Skeletal muscle satellite cell (primary cell): Measurements from ENCODE around the gene CCNDBP1. TPM values are rescaled to one million over a fixed set of nuclear protein-coding genes. Genes with fewer than 3 reads are reported as not detected.
"Not testable (repeated sequence)": the region's sequence is repeated elsewhere in the genome, so short reads cannot be mapped to it uniquely, and the experiment has no call there.

Experiments used
- H3K27me3 ChIP-seq: 2 replicates; pipeline ENCODE4 v1.7.0; 2013; ENCODE audit warnings: low read length; ENCODE audit not compliant: control insufficient read depth, insufficient read depth
- H3K36me3 ChIP-seq: 2 replicates; pipeline ENCODE4 v1.7.0; 2013; ENCODE audit warnings: mild to moderate bottlenecking, control low read depth, low read length; ENCODE audit not compliant: insufficient read depth
- H3K4me1 ChIP-seq: 2 replicates; pipeline ENCODE4 v1.7.0; 2013; ENCODE audit warnings: low read length; ENCODE audit not compliant: control insufficient read depth, insufficient read depth
- H3K4me2 ChIP-seq: 2 replicates; pipeline ENCODE4 v1.7.0; 2013; ENCODE audit warnings: mild to moderate bottlenecking, low read length
- H3K4me3 ChIP-seq: 2 replicates; pipeline ENCODE4 v1.7.0; 2013; ENCODE audit warnings: low read length
- H3K9ac ChIP-seq: 2 replicates; pipeline ENCODE4 v1.7.0; 2013; ENCODE audit warnings: mild to moderate bottlenecking, low read depth, low read length, moderate library complexity
- H3K9me3 ChIP-seq: replicated peaks from 2 replicates; pipeline ENCODE4 v1.7.0; 2013; ENCODE audit warnings: mild to moderate bottlenecking, control low read depth, low read length
- total RNA-seq: library from RNA; depleted of rRNA; stranded (reverse); fragments of >200 nt; gene quantifications from 2 replicates; pipeline ENCODE4 v1.2.3, GENCODE V29; 2012; rRNA removed

Gene CCNDBP1, protein sequence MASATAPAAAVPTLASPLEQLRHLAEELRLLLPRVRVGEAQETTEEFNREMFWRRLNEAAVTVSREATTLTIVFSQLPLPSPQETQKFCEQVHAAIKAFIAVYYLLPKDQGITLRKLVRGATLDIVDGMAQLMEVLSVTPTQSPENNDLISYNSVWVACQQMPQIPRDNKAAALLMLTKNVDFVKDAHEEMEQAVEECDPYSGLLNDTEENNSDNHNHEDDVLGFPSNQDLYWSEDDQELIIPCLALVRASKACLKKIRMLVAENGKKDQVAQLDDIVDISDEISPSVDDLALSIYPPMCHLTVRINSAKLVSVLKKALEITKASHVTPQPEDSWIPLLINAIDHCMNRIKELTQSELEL
- 55.3 and 56.0 TPM in 2 replicates for total RNA-seq

DNA sequence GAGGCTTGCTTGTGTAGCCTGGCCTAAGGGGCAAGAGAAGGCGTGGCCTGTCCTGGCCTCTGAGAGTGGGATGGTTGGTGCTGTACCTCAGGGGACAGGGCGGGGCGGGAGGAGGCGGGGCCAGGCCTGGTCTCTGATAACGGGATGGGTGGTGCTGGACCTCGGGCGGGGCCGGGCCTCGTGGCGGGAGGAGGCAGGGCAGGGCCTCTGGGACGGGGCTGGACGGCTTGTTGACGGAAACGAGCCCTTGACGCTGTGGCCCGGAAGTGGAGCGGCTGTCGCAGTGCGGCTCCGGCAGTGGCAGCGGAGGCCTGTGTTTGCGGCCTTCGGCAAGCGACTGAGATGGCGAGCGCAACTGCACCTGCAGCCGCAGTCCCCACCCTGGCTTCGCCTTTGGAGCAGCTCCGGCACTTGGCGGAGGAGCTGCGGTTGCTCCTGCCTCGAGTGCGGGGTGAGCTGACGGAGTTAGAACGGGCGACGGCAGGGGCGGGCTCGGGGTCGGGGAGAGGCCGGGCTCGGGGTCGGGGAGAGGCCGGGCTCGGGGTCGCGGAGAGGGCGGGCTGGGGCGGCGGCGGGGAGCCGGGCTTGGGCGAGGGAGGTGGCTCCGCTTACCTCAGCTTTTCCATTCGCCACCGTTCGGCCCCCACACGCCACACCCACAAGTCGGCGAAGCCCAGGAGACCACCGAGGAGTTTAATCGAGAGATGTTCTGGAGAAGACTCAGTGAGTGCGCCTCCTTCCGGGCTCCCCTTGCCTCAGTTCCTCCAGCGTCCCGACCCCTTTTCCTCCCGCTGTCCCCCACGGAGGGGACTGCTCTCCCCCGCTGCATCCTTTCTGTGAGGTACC is at the start of gene CCNDBP1:
Gene CCNDBP1, plus strand, starts transcription at position 247 of the 846 bp plus-strand sequence. Its CDS starts 96 bp downstream, at position 343.
- H3K27me3 ChIP-seq = no peaks in the 10 kb centered on the region
- no peaks in the 10 kb centered on the region for H3K4me1 ChIP-seq
- H3K36me3 ChIP-seq = peaks cover 13% of the 10 kb centered on the region
- H3K9me3 ChIP-seq = no peaks in the 10 kb centered on the region
- H3K4me2 ChIP-seq = peak within 1 kb of the TSS; percentile 86
- peak within 1 kb of the TSS; percentile 85 for H3K9ac ChIP-seq
- H3K4me3 ChIP-seq = peak within 1 kb of the TSS; percentile 72

DNA sequence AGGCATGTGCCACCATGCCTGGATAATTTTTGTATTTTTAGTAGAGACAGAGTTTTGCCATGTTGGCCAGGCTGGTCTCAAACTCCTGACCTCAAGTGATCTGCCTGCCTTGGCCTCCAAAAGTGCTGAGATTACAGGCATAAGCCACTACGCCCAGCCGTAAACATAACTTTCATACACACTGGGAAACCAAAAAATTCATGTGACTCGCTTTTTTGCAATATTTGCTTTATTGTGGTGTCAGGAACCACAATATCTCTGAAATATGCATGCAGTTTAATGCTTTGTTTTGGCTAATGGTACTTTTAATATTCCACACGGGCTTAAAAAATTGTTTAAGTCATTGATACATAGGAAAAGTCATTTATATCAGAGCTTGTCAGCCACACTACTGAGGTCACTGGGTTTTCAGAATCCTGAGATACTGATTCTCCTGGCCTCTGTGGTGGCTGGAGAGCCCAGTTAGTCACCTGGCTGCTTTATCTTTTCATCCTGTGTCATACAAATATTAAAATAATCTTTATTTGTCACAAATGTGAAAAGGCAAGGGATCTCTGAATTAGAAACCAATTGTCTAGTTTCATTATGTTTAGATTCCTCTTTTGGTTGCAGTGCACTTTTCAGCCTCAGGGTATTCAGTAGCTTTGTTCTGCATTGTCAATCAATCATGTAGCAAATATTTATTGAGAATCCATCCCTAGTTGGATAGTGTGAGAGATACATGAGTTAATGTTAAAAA is 41.8 kb upstream of the CCNDBP1 start:
- Histone ChIP-seq H3K36me3 (peaks cover 16% of the 10 kb centered on the region), H3K4me1 (no peaks in the 10 kb centered on the region), H3K9me3 (no peaks in the 10 kb centered on the region), H3K4me2 (no peak overlapping the region), H3K27me3 (no peaks in the 10 kb centered on the region), H3K9ac (no peak overlapping the region), H3K4me3 (no peak overlapping the region)

DNA sequence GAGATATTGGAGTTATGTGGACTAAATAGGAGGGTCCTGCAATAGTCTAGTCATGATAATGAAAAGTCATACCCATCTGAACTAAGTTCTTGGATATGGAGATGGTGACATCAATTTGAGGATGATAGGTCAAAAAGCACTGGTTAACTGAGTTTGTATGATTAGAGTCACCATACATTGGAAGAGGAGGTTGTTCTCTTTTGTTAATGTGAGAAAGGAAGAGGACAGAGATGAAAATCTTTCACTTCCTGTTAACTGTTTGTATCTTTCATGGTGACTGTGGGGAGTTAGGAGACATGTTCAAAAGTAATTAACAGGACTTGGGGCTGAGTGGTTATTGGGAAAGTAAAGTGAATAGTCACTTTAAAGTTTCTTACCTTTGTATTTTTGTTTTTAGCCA is 40.7 kb upstream of the CCNDBP1 start:
- Histone ChIP-seq H3K4me3 (no peak overlapping the region), H3K4me1 (no peaks in the 10 kb centered on the region), H3K4me2 (no peak overlapping the region), H3K9ac (no peak overlapping the region), H3K9me3 (no peaks in the 10 kb centered on the region), H3K27me3 (no peaks in the 10 kb centered on the region), H3K36me3 (peaks cover 16% of the 10 kb centered on the region)

DNA sequence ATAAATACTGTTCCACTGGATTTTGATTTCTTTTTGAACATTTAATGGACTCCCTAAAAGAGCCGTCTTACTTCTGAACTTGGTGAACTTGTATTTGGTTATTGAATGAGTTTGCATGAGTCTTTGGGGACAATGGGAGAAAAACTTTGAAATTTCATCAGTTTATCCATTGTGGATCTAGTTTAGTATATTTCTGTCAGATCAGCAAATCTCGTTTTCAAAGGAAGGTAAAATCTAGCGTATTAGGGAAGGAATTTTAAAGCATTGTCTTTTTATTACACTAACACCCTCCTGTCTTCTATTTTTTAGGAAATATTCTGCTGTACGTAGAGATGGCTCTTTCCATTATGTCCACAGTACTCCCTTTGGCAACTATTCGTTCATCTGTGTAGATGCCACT is 39.0 kb upstream of the CCNDBP1 start:
- Histone ChIP-seq H3K4me2 (no peak overlapping the region), H3K36me3 (peaks cover 4% of the 10 kb centered on the region), H3K27me3 (no peaks in the 10 kb centered on the region), H3K9me3 (no peaks in the 10 kb centered on the region), H3K4me1 (peaks cover 9% of the 10 kb centered on the region), H3K4me3 (no peak overlapping the region), H3K9ac (no peak overlapping the region)

DNA sequence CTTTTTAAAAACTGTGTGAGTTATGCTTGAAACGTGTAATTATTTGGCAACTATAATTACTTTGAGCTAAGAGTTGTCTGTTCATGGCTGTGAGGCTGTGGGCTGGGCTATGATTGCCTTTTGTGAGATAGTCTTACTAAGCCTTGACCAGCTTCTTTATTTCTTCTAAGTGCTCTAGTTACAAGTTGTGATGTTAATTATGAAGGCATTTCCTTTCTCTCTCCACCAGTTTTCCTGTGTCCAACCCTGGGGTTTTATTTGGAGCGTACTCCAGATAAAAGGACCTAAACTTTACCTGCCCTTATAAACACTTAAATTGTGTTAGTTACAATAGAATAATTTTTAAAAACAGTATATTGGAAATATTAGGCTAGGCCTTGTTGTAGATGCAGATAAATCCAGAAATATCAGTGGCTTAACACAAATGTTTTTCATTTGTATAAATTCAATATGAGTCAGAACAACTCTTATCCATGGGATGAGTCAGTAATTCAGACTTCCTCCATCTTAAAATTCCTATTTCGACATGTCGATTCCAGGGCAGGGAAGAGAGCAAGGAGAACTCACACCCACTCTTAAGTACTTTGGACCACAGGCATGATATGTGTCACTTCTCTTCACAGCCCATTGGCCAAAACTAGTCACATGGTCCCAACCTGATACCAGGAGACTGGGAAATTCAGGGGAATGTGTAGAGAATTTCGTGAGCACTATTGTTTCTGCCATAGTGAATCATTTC is 34.8 kb upstream of the CCNDBP1 start:
- Histone ChIP-seq H3K9ac (no peak overlapping the region), H3K4me3 (no peak overlapping the region), H3K4me2 (no peak overlapping the region), H3K27me3 (no peaks in the 10 kb centered on the region), H3K4me1 (peaks cover 9% of the 10 kb centered on the region), H3K9me3 (no peaks in the 10 kb centered on the region), H3K36me3 (peaks cover 13% of the 10 kb centered on the region)

DNA sequence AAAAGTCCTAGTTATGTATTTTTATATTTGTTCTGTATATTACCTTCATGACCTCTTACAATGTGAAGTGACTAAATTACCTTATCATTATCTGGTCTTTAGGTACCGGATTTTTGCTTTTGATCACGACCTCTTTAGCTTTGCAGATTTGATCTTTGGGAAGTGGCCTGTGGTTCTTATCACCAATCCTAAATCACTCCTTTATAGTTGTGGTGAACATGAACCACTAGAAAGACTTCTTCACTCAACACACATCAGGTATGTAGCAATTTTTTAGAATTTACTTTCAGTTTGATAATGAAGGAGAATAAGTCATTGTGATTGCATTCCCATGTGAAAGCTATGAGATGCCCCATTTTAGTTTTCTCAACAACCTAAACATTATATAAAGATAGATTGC is 33.5 kb upstream of the CCNDBP1 start:
- Histone ChIP-seq H3K4me2 (no peak overlapping the region), H3K36me3 (peaks cover 13% of the 10 kb centered on the region), H3K9me3 (no peaks in the 10 kb centered on the region), H3K4me3 (no peak overlapping the region), H3K9ac (no peak overlapping the region), H3K4me1 (peaks cover 9% of the 10 kb centered on the region), H3K27me3 (no peaks in the 10 kb centered on the region)

DNA sequence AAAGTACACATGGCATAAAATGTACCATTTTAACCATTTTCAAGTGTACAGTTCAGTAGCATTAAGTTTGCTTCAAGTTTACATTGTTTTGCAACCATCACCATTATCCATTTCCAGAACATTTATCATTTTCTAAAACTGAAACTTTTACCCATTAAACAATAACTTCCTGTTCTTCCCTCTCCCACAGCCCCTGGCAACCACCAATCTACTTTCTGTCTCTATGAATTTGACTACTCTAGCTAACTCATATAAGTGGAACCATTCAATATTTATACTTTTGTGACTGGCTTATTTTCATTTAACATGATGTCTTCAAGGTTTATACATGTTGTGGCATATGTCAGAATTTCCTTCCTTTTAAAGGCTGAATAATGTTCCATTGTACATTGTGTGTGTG is 31.9 kb upstream of the CCNDBP1 start:
- H3K9me3 ChIP-seq = no peaks in the 10 kb centered on the region
- no peak overlapping the region for H3K4me2 ChIP-seq
- peaks cover 13% of the 10 kb centered on the region for H3K36me3 ChIP-seq
- no peak overlapping the region for H3K4me3 ChIP-seq
- no peaks in the 10 kb centered on the region for H3K27me3 ChIP-seq
- peaks cover 9% of the 10 kb centered on the region for H3K4me1 ChIP-seq
- H3K9ac ChIP-seq = no peak overlapping the region

DNA sequence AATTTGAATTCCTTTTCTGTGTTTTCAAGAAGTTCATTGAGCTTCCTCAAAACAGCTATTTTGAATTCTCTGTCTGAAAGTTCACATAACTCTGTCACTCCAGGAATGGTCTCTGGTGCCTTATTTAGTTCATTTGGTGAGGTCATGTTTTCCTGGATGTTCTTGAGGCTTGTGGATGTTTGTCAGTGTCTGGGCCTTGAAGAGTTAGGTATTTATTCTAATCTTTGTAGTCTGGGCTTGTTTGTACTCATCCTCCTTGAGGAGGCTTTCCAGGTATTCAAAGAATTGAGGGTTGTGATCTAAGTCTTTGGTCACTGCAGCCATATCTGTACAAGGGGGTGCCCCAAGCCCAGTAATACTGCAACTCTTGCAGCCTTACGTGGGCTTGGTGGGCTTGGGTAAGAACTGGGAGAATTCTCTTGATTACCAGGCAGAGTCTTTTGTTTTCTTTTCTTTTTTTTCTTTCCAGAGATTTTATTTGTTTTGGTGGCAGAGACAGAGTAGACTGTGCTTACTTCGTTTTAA is 19.3 kb upstream of the CCNDBP1 start:
- Histone ChIP-seq H3K4me1 (peaks cover 10% of the 10 kb centered on the region), H3K27me3 (no peaks in the 10 kb centered on the region), H3K4me3 (no peak overlapping the region), H3K36me3 (no peaks in the 10 kb centered on the region), H3K4me2 (no peak overlapping the region), H3K9ac (no peak overlapping the region), H3K9me3 (no peaks in the 10 kb centered on the region)

DNA sequence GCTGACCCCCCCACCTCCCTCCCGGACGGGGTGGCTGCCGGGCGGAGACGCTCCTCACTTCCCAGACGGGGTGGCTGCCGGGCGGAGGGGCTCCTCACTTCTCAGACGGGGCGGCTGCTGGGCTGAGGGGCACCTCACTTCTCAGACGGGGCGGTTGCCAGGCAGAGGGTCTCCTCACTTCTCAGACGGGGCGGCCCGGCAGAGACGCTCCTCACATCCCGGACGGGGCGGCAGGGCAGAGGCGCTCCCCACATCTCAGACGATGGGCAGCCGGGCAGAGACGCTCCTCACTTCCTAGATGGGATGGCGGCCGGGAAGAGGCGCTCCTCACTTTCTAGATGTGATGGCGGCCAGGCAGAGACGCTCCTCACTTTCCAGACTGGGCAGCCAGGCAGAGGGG is 17.9 kb upstream of the CCNDBP1 start:
- H3K36me3 ChIP-seq, H3K9ac ChIP-seq, H3K9me3 ChIP-seq, H3K4me3 ChIP-seq, H3K27me3 ChIP-seq, H3K4me1 ChIP-seq, H3K4me2 ChIP-seq: not testable (repeated sequence)

DNA sequence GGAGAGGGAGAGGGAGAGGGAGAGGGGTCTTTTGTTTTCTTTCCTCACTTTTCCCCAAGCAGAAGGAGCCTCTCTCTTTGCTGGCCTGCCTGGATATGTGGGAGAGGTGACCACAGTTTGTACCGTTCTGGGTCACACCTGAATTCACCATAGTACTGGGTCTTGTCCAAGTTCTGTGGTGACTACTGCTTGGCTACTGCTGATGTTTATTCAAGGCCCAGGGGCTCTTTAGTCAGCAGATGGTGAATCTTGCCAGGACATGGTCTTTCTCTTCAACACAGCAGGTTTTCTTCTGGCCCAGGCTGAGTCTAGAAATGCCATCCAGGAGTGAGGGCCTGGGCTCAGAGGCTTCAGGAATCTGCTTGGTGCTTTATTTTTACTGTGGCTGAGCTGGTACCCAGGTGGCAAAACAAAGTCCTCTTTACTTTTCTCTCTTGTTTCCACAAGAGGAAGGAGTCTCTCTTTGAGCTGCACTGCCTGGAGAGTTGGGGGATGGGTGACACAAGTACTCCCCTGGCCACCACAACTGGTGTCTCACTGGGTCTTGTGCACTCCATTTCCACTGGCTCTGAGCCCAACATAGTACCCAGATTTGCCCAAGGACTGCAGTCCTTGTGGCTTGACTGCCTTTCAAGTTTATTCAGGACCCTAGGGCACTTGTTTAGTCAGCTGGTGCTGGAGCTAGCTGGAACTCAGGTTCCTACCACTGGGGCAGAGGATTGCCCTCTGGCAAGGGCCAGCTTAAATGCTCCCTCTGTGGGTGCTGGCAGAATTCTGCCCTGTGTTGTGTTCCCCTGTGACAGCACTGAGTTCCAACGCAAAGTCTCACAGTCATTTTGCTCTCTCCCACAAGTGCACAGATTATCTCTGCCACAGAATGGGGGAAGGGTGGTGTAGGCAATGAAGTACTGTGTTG is 16.8 kb upstream of the CCNDBP1 start:
- Histone ChIP-seq H3K36me3 (peaks cover 2% of the 10 kb centered on the region), H3K9me3 (no peaks in the 10 kb centered on the region), H3K4me1 (peaks cover 10% of the 10 kb centered on the region), H3K4me2 (no peak overlapping the region), H3K27me3 (no peaks in the 10 kb centered on the region), H3K9ac (no peak overlapping the region), H3K4me3 (no peak overlapping the region)
